Fibroblast of villous mesenchyme (primary cell): Measurements from ENCODE around the gene TPPP3. TPM values are rescaled to one million over a fixed set of nuclear protein-coding genes. Genes with fewer than 3 reads are reported as not detected.

ENCODE experiments used
- DNase-seq: peaks from one replicate; pipeline ENCODE4 v3.0.0-alpha.2; 2010; ENCODE audit warnings: low read depth
- H3K4me3 ChIP-seq: 2 replicates; pipeline ENCODE4 v1.5.1; 2011; ENCODE audit warnings: low read depth, mild to moderate bottlenecking, low read length
- CTCF ChIP-seq: IDR thresholded peaks from 2 replicates; pipeline ENCODE4 v1.5.1; 2012; ENCODE audit warnings: low read depth, mild to moderate bottlenecking, low read length; ENCODE audit not compliant: insufficient read depth
- total RNA-seq: library from RNA; depleted of rRNA; stranded (reverse); fragments of >200 nt; gene quantifications from 2 replicates; pipeline ENCODE4 v1.2.3, GENCODE V29; 2012

Gene TPPP3
- total RNA-seq, 1 donor, result 0.86 TPM

- DNase-seq, result no peak
These were observed 3.1 kb downstream of the TPPP3 start for GRCh38 chr16:67389911-67390815.

GRCh38 chr16:67388591-67388990, 4.7 kb downstream of the TPPP3 start:
- no peak for TF ChIP-seq CTCF
- no peak for DNase-seq
- H3K4me3 ChIP-seq, result no peak overlapping the region

More at GRCh38 chr16:67389911-67390815, 3.1 kb downstream of the TPPP3 start:
- H3K4me3 ChIP-seq, result no peak overlapping the region
- TF ChIP-seq CTCF, result no peak

- no peak for DNase-seq
- TF ChIP-seq CTCF, result no peak
- H3K4me3 ChIP-seq, result no peak overlapping the region
These were observed 5.1 kb downstream of the TPPP3 start for GRCh38 chr16:67388191-67388590.

- no peak for TF ChIP-seq CTCF
- H3K4me3 ChIP-seq, result no peak overlapping the region
- DNase-seq, result no peak
These were observed 5.7 kb downstream of the TPPP3 start for GRCh38 chr16:67387479-67388079.

- H3K4me3 ChIP-seq, result no peak overlapping the region
- TF ChIP-seq CTCF, result no peak
- no peak for DNase-seq
These were observed 6.3 kb downstream of the TPPP3 start for GRCh38 chr16:67386861-67387455.

GRCh38 chr16:67384778-67385510, 8.4 kb downstream of the TPPP3 start:
- no peak for TF ChIP-seq CTCF
- DNase-seq, result no peak
- no peak overlapping the region for H3K4me3 ChIP-seq
